Prostate gland (tissue), 2 donors: ENCODE data around the gene FGFRL1. TPM values are rescaled to one million over a fixed set of nuclear protein-coding genes. Genes with fewer than 3 reads are reported as not detected.

Source experiments
- DNase-seq: peaks from one replicate; pipeline ENCODE4 v3.0.0-alpha.2; 2019; ENCODE audit warnings: low spot score
- H3K27ac ChIP-seq, 2 donors: fragments of 200-600 bp; sonication (generic); 2 replicates each; pipeline ENCODE4 v1.5.1; 2017 to 2019
- H3K27me3 ChIP-seq: fragments of 200-600 bp; sonication (generic); replicated peaks from 2 replicates; pipeline ENCODE4 v1.5.1; 2019; ENCODE audit not compliant: insufficient read depth
- H3K36me3 ChIP-seq, 2 donors: fragments of 200-600 bp; sonication (generic); 1 replicate in 1 of 2; 2 replicates in 1 of 2; pipeline versions ENCODE4 v1.5.1 to v1.8.1; 2017 to 2019
- H3K4me1 ChIP-seq: fragments of 200-600 bp; sonication (generic); replicated peaks from 2 replicates; pipeline ENCODE4 v1.5.1; 2019
- H3K4me3 ChIP-seq, 2 donors: fragments of 200-600 bp; sonication (generic); 2 replicates each; pipeline ENCODE4 v1.5.1; 2017 to 2019
- H3K9me3 ChIP-seq: fragments of 200-600 bp; sonication (generic); 2 replicates; pipeline ENCODE4 v1.5.1; 2017
- POLR2A ChIP-seq: fragments of 450-650 bp; IDR thresholded peaks from one replicate; pipeline ENCODE4 v1.6.1; 2016; ENCODE audit warnings: antibody characterized with exemption, mild to moderate bottlenecking
- POLR2AphosphoS5 ChIP-seq: sonication (generic); formaldehyde crosslinking; IDR thresholded peaks from one replicate; pipeline ENCODE4 v1.6.1; 2017; ENCODE audit warnings: antibody characterized with exemption
- WGBS: methylation state at CpG from one replicate; pipeline ENCODE4 v1.1.5; 2018; 5-methylcytosine and 5-hydroxymethylcytosine counted together
- intact Hi-C: fragments of 100-400 bp; cut with DNase I; formaldehyde crosslinking; loops from one replicate; pipeline ENCODE4 v1.14.2; 2022
- total RNA-seq, 2 donors: library from RNA; depleted of rRNA; stranded (reverse); fragments of >200 nt; gene quantifications; one replicate each; pipeline ENCODE4 v1.1.0, GENCODE V29; 2016
- TF ChIP-seq, protein P1 (sequence below), 4 experiments: fragments of 200-600 bp in 2 of 4; fragments of 450-650 bp in 2 of 4; sonication (generic) in 2 of 4; IDR thresholded peaks; 1 replicate in 3 of 4; 2 replicates in 1 of 4; pipeline ENCODE4 v1.5.1; 2016 to 2019; ENCODE audit warnings: antibody characterized with exemption in 4 of 4, mild to moderate bottlenecking in 2 of 4, moderate library complexity in 2 of 4

Gene FGFRL1
- total RNA-seq, 2 donors from 2014 or later = 26.6 to 29.4 TPM

DNA sequence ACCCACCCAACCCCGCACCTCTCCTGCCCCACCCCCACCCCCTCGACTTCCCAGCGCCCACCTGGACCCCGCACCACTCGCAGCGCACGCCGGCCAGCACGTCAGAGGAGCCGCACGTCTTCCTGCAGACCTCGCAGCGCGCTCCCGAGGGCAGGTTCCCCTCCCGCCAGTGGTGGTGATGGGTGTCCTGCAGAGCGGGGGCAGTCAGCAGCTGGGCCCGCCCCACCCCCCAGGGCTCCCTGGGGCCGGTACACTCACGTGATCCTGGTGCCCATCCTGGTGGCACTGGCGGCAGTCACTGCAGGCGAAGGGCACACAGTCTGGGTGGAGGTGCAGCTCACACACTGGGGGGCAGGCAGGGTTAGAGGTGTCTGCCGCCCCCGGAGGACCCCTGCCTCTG lies 43.2 kb upstream of the FGFRL1 start:
- no peaks in the 10 kb centered on the region for H3K27me3 ChIP-seq
- H3K36me3 ChIP-seq = peaks cover 0 to 4% of the 10 kb centered on the region in 2 donors
- intact Hi-C loops = no loop called here
- H3K4me1 ChIP-seq = peaks cover 11% of the 10 kb centered on the region
- H3K4me3 ChIP-seq = peak overlapping the region in 1 of 2 donors; percentile 8
- DNase-seq = no peak
- H3K9me3 ChIP-seq = no peaks in the 10 kb centered on the region
- no peak overlapping the region for H3K27ac ChIP-seq
- 34% methylated on average over 9 of the region's 24 CpGs for WGBS
- TF ChIP-seq POLR2AphosphoS5 (no peak), POLR2A (no peak)
- TF ChIP-seq, protein P1, sequence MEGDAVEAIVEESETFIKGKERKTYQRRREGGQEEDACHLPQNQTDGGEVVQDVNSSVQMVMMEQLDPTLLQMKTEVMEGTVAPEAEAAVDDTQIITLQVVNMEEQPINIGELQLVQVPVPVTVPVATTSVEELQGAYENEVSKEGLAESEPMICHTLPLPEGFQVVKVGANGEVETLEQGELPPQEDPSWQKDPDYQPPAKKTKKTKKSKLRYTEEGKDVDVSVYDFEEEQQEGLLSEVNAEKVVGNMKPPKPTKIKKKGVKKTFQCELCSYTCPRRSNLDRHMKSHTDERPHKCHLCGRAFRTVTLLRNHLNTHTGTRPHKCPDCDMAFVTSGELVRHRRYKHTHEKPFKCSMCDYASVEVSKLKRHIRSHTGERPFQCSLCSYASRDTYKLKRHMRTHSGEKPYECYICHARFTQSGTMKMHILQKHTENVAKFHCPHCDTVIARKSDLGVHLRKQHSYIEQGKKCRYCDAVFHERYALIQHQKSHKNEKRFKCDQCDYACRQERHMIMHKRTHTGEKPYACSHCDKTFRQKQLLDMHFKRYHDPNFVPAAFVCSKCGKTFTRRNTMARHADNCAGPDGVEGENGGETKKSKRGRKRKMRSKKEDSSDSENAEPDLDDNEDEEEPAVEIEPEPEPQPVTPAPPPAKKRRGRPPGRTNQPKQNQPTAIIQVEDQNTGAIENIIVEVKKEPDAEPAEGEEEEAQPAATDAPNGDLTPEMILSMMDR (IDR thresholded peaks at IDR 0.05) = no peak

DNA sequence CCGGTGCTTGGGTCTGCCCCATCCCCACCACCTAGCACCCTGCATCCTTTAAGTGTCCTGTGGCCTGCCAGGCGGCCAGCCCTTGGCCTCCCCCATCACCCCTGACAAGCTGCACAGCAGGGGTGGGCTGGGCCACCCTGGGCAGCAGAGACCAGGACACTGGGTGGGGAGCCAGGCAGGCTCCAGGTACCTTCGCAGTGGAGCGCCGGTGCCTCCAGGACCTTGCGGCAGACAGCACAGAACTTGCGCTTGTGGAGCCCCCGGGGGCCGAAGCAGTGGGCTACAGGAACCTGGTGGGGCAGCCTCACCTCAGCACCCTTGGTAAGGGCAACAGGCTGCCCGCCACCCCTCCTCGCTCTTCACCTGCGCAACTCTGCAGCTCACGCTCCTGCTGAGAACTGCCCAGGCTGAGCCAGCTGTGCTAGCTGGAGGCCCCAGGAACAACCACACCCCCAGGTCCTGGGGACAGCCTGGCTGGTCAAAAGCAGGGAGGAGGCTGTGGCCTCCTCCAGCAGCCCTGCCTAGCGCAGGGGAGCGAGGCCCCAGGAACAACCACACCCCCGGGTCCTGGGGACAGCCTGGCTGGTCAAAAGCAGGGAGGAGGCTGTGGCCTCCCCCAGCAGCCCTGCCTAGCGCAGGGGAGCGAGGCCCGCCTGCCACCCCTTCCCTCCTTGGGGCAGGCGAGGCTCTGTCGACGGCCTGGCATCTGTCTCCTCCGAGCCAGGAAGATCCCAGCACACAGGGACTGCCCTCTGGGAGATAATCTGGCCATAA lies 42.6 kb upstream of the FGFRL1 start:
- Histone ChIP-seq H3K27ac (no peak overlapping the region), H3K4me3 (no peak overlapping the region), H3K27me3 (no peaks in the 10 kb centered on the region), H3K36me3 (peaks cover 0 to 4% of the 10 kb centered on the region in 2 donors), H3K4me1 (peaks cover 11% of the 10 kb centered on the region), H3K9me3 (no peaks in the 10 kb centered on the region)
- intact Hi-C loops = no loop called here
- no peak for DNase-seq
- 88% methylated on average over 23 of the region's 23 CpGs for WGBS
- no peak for TF ChIP-seq POLR2A
- TF ChIP-seq POLR2AphosphoS5 = no peak
- TF ChIP-seq, protein P1 (IDR thresholded peaks at IDR 0.05) = no peak

DNA sequence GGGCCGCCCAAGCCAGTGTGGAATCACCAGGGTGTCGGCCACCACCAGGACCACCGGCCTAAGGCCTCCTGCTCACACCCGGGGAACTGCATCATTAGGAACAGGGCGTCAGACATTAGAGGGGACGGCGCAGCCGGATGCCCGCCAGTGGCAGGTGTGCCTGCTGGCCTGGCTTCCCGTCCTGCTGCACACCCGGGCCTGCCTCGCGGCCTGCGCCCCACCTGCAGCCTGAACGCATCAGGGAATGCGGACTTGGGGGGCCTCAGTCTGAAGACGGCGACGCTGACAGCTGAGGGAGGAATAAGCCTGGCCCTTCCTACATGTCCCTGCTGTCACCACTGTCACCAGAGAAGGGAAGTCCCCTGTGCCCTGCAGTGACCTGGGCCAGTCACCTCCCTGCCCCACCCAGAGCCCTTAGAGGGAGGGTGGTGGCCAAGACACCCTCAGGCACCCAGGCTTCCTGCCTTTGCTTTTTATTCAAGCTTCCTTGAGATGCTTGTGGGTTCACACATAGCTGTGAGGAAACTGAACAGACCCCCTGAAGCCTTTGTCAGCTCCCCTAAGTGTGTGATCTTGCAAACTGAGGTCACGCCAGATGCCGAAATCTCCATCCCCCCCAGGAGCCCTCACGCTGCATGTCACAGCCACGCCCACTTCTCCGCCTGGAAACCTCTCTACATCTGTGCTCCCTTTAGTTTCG lies 41.2 kb upstream of the FGFRL1 start:
- 91% methylated on average over 25 of the region's 25 CpGs for WGBS
- intact Hi-C loops = loop anchor here (5.0 kb wide), 1 partner anchor 38 kb away; the partner anchor contains the start of genes GAK and TMEM175
- TF ChIP-seq POLR2A (no peak), POLR2AphosphoS5 (no peak)
- TF ChIP-seq, protein P1 (IDR thresholded peaks at IDR 0.05) = no peak
- H3K27me3 ChIP-seq = no peaks in the 10 kb centered on the region
- no peak for DNase-seq
- H3K9me3 ChIP-seq = no peaks in the 10 kb centered on the region
- H3K36me3 ChIP-seq = peaks cover 0 to 4% of the 10 kb centered on the region in 2 donors
- H3K4me3 ChIP-seq = no peak overlapping the region
- H3K27ac ChIP-seq = no peak overlapping the region
- H3K4me1 ChIP-seq = peaks cover 11% of the 10 kb centered on the region

DNA sequence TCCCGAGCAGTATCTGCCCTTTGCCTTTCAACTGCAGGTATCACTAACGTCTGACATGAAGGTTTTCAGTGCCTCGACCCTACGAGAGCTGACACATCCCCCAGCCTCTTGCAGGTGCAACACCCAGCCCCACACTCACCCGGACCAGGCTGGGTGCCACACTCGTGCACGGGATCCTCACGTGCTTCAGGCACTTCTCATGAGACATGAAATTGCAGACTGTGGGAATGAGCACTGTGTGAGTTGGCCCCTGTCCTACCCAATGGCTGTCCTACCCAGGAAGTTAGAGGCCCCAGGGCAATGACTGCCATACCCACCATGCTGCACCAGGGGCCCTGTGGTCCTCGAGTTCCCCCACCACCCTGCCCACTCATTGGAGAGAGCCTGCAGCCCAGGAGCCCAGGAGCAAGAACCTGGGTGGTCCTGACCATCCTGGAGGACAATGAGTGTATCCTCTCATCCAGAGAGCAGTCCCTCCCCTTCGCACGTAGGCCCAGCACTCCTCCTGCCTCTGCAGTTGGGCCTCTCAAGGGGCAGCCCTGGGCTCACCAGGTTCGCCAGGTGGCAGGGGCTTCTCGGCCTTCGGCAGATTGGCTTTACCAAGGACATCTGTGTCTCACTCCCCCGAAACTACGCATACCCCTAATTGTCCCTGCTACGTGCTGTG lies 40.4 kb upstream of the FGFRL1 start:
- DNase-seq = no peak
- no peak overlapping the region for H3K27ac ChIP-seq
- peaks cover 11% of the 10 kb centered on the region for H3K4me1 ChIP-seq
- H3K36me3 ChIP-seq = peaks cover 0 to 4% of the 10 kb centered on the region in 2 donors
- TF ChIP-seq POLR2AphosphoS5 = no peak
- TF ChIP-seq, protein P1 (IDR thresholded peaks at IDR 0.05) = no peak
- no peak for TF ChIP-seq POLR2A
- WGBS = 79% methylated on average over 17 of the region's 17 CpGs
- no peak overlapping the region for H3K4me3 ChIP-seq
- H3K27me3 ChIP-seq = no peaks in the 10 kb centered on the region
- intact Hi-C loops = loop anchor here (5.0 kb wide), 1 partner anchor 39 kb away; the partner anchor contains the start of genes GAK and TMEM175
- no peaks in the 10 kb centered on the region for H3K9me3 ChIP-seq
